ENCODE data around the gene ADM.

ADM gene

GRCh38 chr11:10294290-10294953 lies 10.5 kb upstream of the ADM start:
- TF ChIP-seq CTCF (IDR thresholded peaks at IDR 0.05; ENCODE audit: low read length) (no peak), EZH2 (IDR thresholded peaks at IDR 0.05; ENCODE audit: borderline replicate concordance, low read length) (no peak)
- H3K4me3 ChIP-seq (ENCODE audit: low read depth, low read length, poor library complexity, severe bottlenecking) = peak overlapping the region; percentile 75
- H3K9ac ChIP-seq (ENCODE audit: low read length) = peak overlapping the region; percentile 79
- no peaks in the 10 kb centered on the region for H3K9me2 ChIP-seq (ENCODE audit: low read depth, low read length)
- no peaks in the 10 kb centered on the region for H4K20me1 ChIP-seq (ENCODE audit: insufficient read depth, low read length)
- H3K27me3 ChIP-seq (ENCODE audit: insufficient read depth, low read length) = no peaks in the 10 kb centered on the region; the same call in 1 of the 2 replicates
- no peaks in the 10 kb centered on the region for H3K9me3 ChIP-seq (ENCODE audit: low read length)
- H2AFZ ChIP-seq (ENCODE audit: low read length) = no peak overlapping the region
- H3K79me2 ChIP-seq (ENCODE audit: insufficient read depth, low read length) = no peaks in the 10 kb centered on the region
- 0 out of 2 replicates have a peak, but pooled peaks cover 3% of the 10 kb centered on the region for H3F3A ChIP-seq (ENCODE audit: insufficient read depth, low read length)
- peaks cover 21% of the 10 kb centered on the region for H3K4me1 ChIP-seq (ENCODE audit: insufficient read depth, low read length, severe bottlenecking)
- no peak overlapping the region for H3K27ac ChIP-seq (ENCODE audit: low read depth, low read length, poor library complexity, severe bottlenecking)
- H3K4me2 ChIP-seq (ENCODE audit: low read length) = peak overlapping the region; percentile 80
- H3K36me3 ChIP-seq (ENCODE audit: insufficient read depth, low read length) = no peaks in the 10 kb centered on the region

- H3F3A ChIP-seq (ENCODE audit: insufficient read depth, low read length) = 0 out of 2 replicates have a peak, but pooled peaks cover 3% of the 10 kb centered on the region
- peak overlapping the region; percentile 80 for H3K4me2 ChIP-seq (ENCODE audit: low read length)
- no peaks in the 10 kb centered on the region for H3K9me3 ChIP-seq (ENCODE audit: low read length)
- peaks cover 21% of the 10 kb centered on the region for H3K4me1 ChIP-seq (ENCODE audit: insufficient read depth, low read length, severe bottlenecking)
- H3K4me3 ChIP-seq (ENCODE audit: low read depth, low read length, poor library complexity, severe bottlenecking) = peak overlapping the region; percentile 75
- no peaks in the 10 kb centered on the region for H3K36me3 ChIP-seq (ENCODE audit: insufficient read depth, low read length)
- H3K79me2 ChIP-seq (ENCODE audit: insufficient read depth, low read length) = no peaks in the 10 kb centered on the region
- no peak overlapping the region for H2AFZ ChIP-seq (ENCODE audit: low read length)
- H3K27me3 ChIP-seq (ENCODE audit: insufficient read depth, low read length) = no peaks in the 10 kb centered on the region; the same call in 1 of the 2 replicates
- no peak overlapping the region for H3K27ac ChIP-seq (ENCODE audit: low read depth, low read length, poor library complexity, severe bottlenecking)
- H3K9ac ChIP-seq (ENCODE audit: low read length) = no peak overlapping the region; the same call in 1 of the 2 replicates
- TF ChIP-seq EZH2 (IDR thresholded peaks at IDR 0.05; ENCODE audit: borderline replicate concordance, low read length) = no peak
- no peak for TF ChIP-seq CTCF (IDR thresholded peaks at IDR 0.05; ENCODE audit: low read length)
- H4K20me1 ChIP-seq (ENCODE audit: insufficient read depth, low read length) = no peaks in the 10 kb centered on the region
- H3K9me2 ChIP-seq (ENCODE audit: low read depth, low read length) = no peaks in the 10 kb centered on the region
Measured at GRCh38 chr11:10295064-10295901, 9.6 kb upstream of the ADM start.

- Histone ChIP-seq H3K4me3 (ENCODE audit: low read depth, low read length, poor library complexity, severe bottlenecking) (no peak overlapping the region), H3K9me2 (ENCODE audit: low read depth, low read length) (no peaks in the 10 kb centered on the region), H3K27ac (ENCODE audit: low read depth, low read length, poor library complexity, severe bottlenecking) (no peak overlapping the region), H3K27me3 (ENCODE audit: insufficient read depth, low read length) (no peaks in the 10 kb centered on the region; the same call in 1 of the 2 replicates), H3K79me2 (ENCODE audit: insufficient read depth, low read length) (no peaks in the 10 kb centered on the region), H3F3A (ENCODE audit: insufficient read depth, low read length) (0 out of 2 replicates have a peak, but pooled peaks cover 3% of the 10 kb centered on the region), H3K36me3 (ENCODE audit: insufficient read depth, low read length) (no peaks in the 10 kb centered on the region), H2AFZ (ENCODE audit: low read length) (no peak overlapping the region), H3K4me1 (ENCODE audit: insufficient read depth, low read length, severe bottlenecking) (peaks cover 22% of the 10 kb centered on the region), H4K20me1 (ENCODE audit: insufficient read depth, low read length) (no peaks in the 10 kb centered on the region), H3K4me2 (ENCODE audit: low read length) (no peak overlapping the region), H3K9ac (ENCODE audit: low read length) (no peak overlapping the region), H3K9me3 (ENCODE audit: low read length) (no peaks in the 10 kb centered on the region)
- TF ChIP-seq CTCF (IDR thresholded peaks at IDR 0.05; ENCODE audit: low read length) (0 out of 2 replicates have a peak, but pooled peaks have one; percentile 5), EZH2 (IDR thresholded peaks at IDR 0.05; ENCODE audit: borderline replicate concordance, low read length) (no peak)
Measured at GRCh38 chr11:10298342-10298741, 6.5 kb upstream of the ADM start.
